Esophagus squamous epithelium (tissue), 4 donors: ENCODE measurements around the gene NUDT15.

ENCODE experiments used
- CTCF ChIP-seq, 6 experiments: fragments of 450-650 bp in 4 of 6; fragments of 200-600 bp in 2 of 6; sonication (generic) in 2 of 6; IDR thresholded peaks; one replicate each; pipeline ENCODE4 v1.5.1; 2016 to 2019; ENCODE audit warnings: antibody characterized with exemption in 6 of 6, mild to moderate bottlenecking in 4 of 6, moderate library complexity in 4 of 6
- POLR2A ChIP-seq, 4 donors: fragments of 450-650 bp; IDR thresholded peaks; one replicate each; pipeline ENCODE4 v1.6.1; 2017; ENCODE audit warnings: antibody characterized with exemption in 4 of 4, mild to moderate bottlenecking in 4 of 4, moderate library complexity in 3 of 4

- TF ChIP-seq CTCF (IDR thresholded peaks at IDR 0.05) (no peak), POLR2A (IDR thresholded peaks at IDR 0.05) (no peak)
Observed at GRCh38 chr13:48009284-48009683, 28.2 kb upstream of the NUDT15 start.
